NT2/D1 (cell line): Measurements from ENCODE around the gene SH3PXD2A.

Experiments
- YY1 ChIP-seq: IDR thresholded peaks from 2 replicates; pipeline ENCODE4 v1.6.1; 2011; ENCODE audit not compliant: insufficient read length, insufficient read depth
- ZNF274 ChIP-seq: IDR thresholded peaks from 2 replicates; pipeline ENCODE4 v1.6.1; 2011; ENCODE audit warnings: mild to moderate bottlenecking, low read depth, low read length

DNA sequence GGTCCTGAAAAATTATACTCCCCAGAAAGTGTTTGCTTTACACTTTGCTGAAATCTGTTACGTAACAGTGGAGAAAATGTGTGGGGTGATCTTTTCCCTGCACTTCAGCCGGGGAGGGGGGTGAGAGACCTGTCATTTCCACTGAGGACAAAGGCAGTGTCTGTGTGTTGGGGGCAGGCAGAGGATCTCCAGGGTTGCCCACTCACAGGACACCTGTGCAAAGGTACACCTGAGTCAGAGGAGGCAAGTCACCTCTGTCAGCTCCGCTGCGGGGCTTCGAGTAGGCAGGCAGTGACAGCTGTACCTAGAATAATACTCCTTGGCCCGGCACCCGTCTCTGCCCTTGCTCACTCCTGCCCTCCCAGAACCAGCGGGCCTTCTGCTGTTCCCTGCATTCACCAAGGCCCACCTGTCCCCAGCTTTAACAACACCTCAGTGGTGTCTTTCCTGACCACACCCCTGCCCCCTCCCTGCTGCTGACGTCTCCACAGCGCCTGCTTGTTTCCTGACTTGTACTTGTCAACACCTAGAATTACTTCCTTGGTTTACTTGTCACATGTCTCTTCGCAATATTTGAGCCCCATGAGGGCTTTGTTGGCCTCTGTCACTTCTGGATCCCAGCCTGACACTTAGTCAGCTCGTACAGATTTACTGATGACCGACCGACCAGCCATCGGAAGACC, 202.6 kb downstream of the SH3PXD2A start:
- TF ChIP-seq YY1, result no peak
- no peak for TF ChIP-seq ZNF274
